K562 (cell line): ENCODE measurements around the gene CD40. TPM values are rescaled to one million over a fixed set of nuclear protein-coding genes. Genes with fewer than 3 reads are reported as not detected.

Experiments used
- ATAC-seq: fragments of 200-7000 bp; cut with Tn5 transposase; 3 replicates; pipeline ENCODE4 v1.9.1; 2020; ENCODE audit warnings: moderate library complexity
- BruUV-seq: library from RNA; stranded (reverse); fragments of 400-500 nt; replicated peaks from 2 replicates; lab custom pipeline; 2021; lab: Mats Ljungman, UMichigan
- CTCF ChIA-PET: fragments of 300-600 bp; formaldehyde crosslinking; extraction: SDS; loops from one replicate; lab custom pipeline; 2021; ENCODE audit warnings: low intra/inter-chr PET ratio; lab: Yijun Ruan, JAX
- POLR2A ChIA-PET: fragments of 300-600, 350-650 bp; sonication (Branson Sonifier 250); formaldehyde crosslinking; extraction: SDS; loops from one replicate; lab custom pipeline; 2021; ENCODE audit warnings: antibody characterized with exemption, inconsistent platforms; lab: Yijun Ruan, JAX
- DNase-seq, 4 experiments: peaks; one replicate each; pipeline versions ENCODE4 v3.0.0 to v3.0.0-alpha.2; 2011 to 2018; ENCODE audit warnings: low spot score in 3 of 4, mixed read lengths in 3 of 4; ENCODE audit errors: extremely low read depth in 1 of 4
- FAIRE-seq: peaks from 2 replicates; lab custom pipeline; 2011; peaks lifted over from hg19 to GRCh38; lab: Jason Lieb, UNC
- H2AFZ ChIP-seq: 2 replicates; pipeline ENCODE4 v1.6.0; 2011; ENCODE audit warnings: low read depth, low read length, control low read depth, inconsistent platforms
- H3K27ac ChIP-seq: fragments of 200-600 bp; 3 replicates; pipeline ENCODE4 v1.8.0; 2011; ENCODE audit warnings: low read depth, mild to moderate bottlenecking, control low read depth, inconsistent platforms, low read length, moderate library complexity, mixed read lengths; ENCODE audit errors: extremely low read depth
- H3K27me3 ChIP-seq, 2 experiments: fragments of 300-600 bp in 1 of 2; 2 replicates in 1 of 2; 3 replicates in 1 of 2; pipeline versions ENCODE4 v1.6.0 to v1.8.0; 2011; ENCODE audit warnings: inconsistent platforms in 2 of 2, low read length in 2 of 2, mild to moderate bottlenecking in 1 of 2, mixed read lengths in 1 of 2, moderate library complexity in 1 of 2; ENCODE audit not compliant: control insufficient read depth in 2 of 2, insufficient read depth in 2 of 2
- H3K36me3 ChIP-seq: fragments of 300-600 bp; 3 replicates; pipeline ENCODE4 v1.8.0; 2011; ENCODE audit warnings: mild to moderate bottlenecking, low read length, inconsistent platforms; ENCODE audit not compliant: control insufficient read depth, insufficient read depth
- H3K4me1 ChIP-seq, 2 experiments: fragments of 200-600 bp in 1 of 2; replicated peaks in 1 of 2; 2 replicates in 1 of 2; 3 replicates in 1 of 2; pipeline versions ENCODE4 v1.5.1 to v1.8.0; 2011; ENCODE audit warnings: inconsistent platforms in 2 of 2, low read length in 2 of 2, mild to moderate bottlenecking in 1 of 2, mixed read lengths in 1 of 2, moderate library complexity in 1 of 2; ENCODE audit not compliant: control insufficient read depth in 2 of 2, insufficient read depth in 2 of 2
- H3K4me2 ChIP-seq: 2 replicates; pipeline ENCODE4 v1.6.1; 2011; ENCODE audit warnings: low read length, control low read depth, inconsistent platforms, mixed read lengths; ENCODE audit not compliant: insufficient read depth
- H3K4me3 ChIP-seq: fragments of 200-600 bp; sonication (generic), shearing (Covaris generic); 2 replicates; pipeline ENCODE4 v1.5.1; 2016; ENCODE audit warnings: control low read depth, inconsistent platforms
- H3K79me2 ChIP-seq: fragments of 200-600 bp; 3 replicates; pipeline ENCODE4 v1.8.0; 2011; ENCODE audit warnings: low read length, inconsistent platforms; ENCODE audit not compliant: control insufficient read depth, insufficient read depth
- H3K9ac ChIP-seq, 2 experiments: 2 replicates each; pipeline versions ENCODE4 v1.6.0 to v1.6.1; 2011; ENCODE audit warnings: low read depth in 2 of 2, low read length in 2 of 2, control low read depth in 1 of 2, inconsistent platforms in 1 of 2, mild to moderate bottlenecking in 1 of 2, mixed read lengths in 1 of 2; ENCODE audit not compliant: insufficient read depth in 1 of 2
- H3K9me1 ChIP-seq: one replicate; pipeline ENCODE4 v1.6.0; 2011; ENCODE audit warnings: inconsistent platforms, mild to moderate bottlenecking, low read length, moderate library complexity; ENCODE audit not compliant: control insufficient read depth, insufficient read depth
- H3K9me3 ChIP-seq: replicated peaks from 2 replicates; pipeline ENCODE4 v1.5.1; 2011; ENCODE audit warnings: low read depth, low read length, inconsistent platforms; ENCODE audit not compliant: control insufficient read depth, insufficient read depth
- H4K20me1 ChIP-seq: replicated peaks from 2 replicates; pipeline ENCODE4 v1.6.1; 2011; ENCODE audit warnings: low read length, inconsistent platforms, mixed read lengths; ENCODE audit not compliant: control insufficient read depth, insufficient read depth
- BCOR ChIP-seq: fragments of 450-650 bp; IDR thresholded peaks from 2 replicates; pipeline ENCODE4 v1.6.1; 2016
- NRF1 ChIP-seq, 2 experiments: fragments of 450-650 bp; IDR thresholded peaks in 1 of 2; conservative IDR thresholded peaks in 1 of 2; 2 replicates each; pipeline ENCODE4 v1.6.1; 2014; ENCODE audit warnings: mild to moderate bottlenecking in 2 of 2
- ZKSCAN1 ChIP-seq: fragments of 150-350 bp; IDR thresholded peaks from 2 replicates; pipeline ENCODE4 v1.6.1; 2016; ENCODE audit warnings: low read depth, low read length
- ZNF561 ChIP-seq: fragments of 450-650 bp; formaldehyde crosslinking; conservative IDR thresholded peaks from 2 replicates; pipeline ENCODE4 v1.4.0; 2020; ENCODE audit warnings: mild to moderate bottlenecking, moderate library complexity
- ZNF717 ChIP-seq: fragments of 250-450 bp; sonication (Bioruptor Pico); IDR thresholded peaks from 2 replicates; pipeline ENCODE4 v1.5.0; 2021
- WGBS: fragments of 100-300 bp; shearing (Covaris generic); methylation state at CpG from one replicate; pipeline ENCODE4 v1.1.6; 2016; ENCODE audit warnings: low coverage, mixed read lengths; ENCODE audit not compliant: insufficient coverage; ENCODE audit errors: missing lambda C conversion rate; 5-methylcytosine and 5-hydroxymethylcytosine counted together
- in situ Hi-C: fragments of 300-500 bp; cut with MboI; formaldehyde crosslinking; loops from 4 replicates; pipeline ENCODE4 v1.15.0; 2018; ENCODE audit warnings: inconsistent platforms, mixed read lengths
- intact Hi-C: fragments of 100-400 bp; cut with micrococcal nuclease; formaldehyde crosslinking; loops from 2 replicates; pipeline ENCODE4 v1.14.2; 2022
- polyA plus RNA-seq, 8 experiments: library from polyadenylated mRNA; depleted of rRNA in 4 of 8; stranded (reverse) in 5 of 8; unstranded in 3 of 8; fragments of >200 nt; fragmentation: Nextera tagmentation in 2 of 8; fragmentation: Illumina TruSeq in 1 of 8; extraction: Ambion mirVana in 2 of 8; extraction: Trizol in 1 of 8; gene quantifications; 2 replicates each; pipeline versions ENCODE4 v1.2.1 to v1.2.3, GENCODE V29; 2011 to 2014; ENCODE audit warnings: inconsistent platforms in 1 of 8, missing spikeins in 1 of 8
- total RNA-seq, 7 experiments: library from RNA; depleted of rRNA in 6 of 7; stranded (reverse); fragments of >200 nt in 6 of 7; fragmentation: Illumina TruSeq in 2 of 7; extraction: Trizol in 2 of 7; gene quantifications; 2 replicates each; pipeline versions ENCODE4 v1.2.1 to v1.2.3, GENCODE V29; 2011 to 2021; ENCODE audit warnings: low replicate concordance in 1 of 7

The CD40 gene
- total and polyA plus RNA-seq, 9 of the 15 experiments (the other 6 are each of a cell fraction or from before 2014, with no cell fraction given) = 0.76 to 3.7 (median 1.6) TPM

- ChIA-PET POLR2A (interaction anchor here (0.6 to 1.1 kb wide), 2 partner anchors 8 to 73 kb away, joined by 3 to 4 read pairs; no protein-coding TSS in a partner anchor), CTCF (no interaction called here)
- Histone ChIP-seq H3K9ac (no peak overlapping the region), H3K4me1 (peaks cover 12 to 30% of the 10 kb centered on the region in 2 experiments), H4K20me1 (peaks cover 30% of the 10 kb centered on the region), H3K4me2 (no peak overlapping the region; the same call in 1 of the 2 replicates), H3K79me2 (peaks cover 93% of the 10 kb centered on the region), H3K9me3 (no peaks in the 10 kb centered on the region), H3K4me3 (no peak overlapping the region), H3K27me3 (no peaks in the 10 kb centered on the region), H3K9me1 (no peaks in the 10 kb centered on the region), H3K27ac (no peak overlapping the region), H2AFZ (no peak overlapping the region), H3K36me3 (peaks cover 2% of the 10 kb centered on the region; the same call in 1 of the 3 replicates)
- no peak for TF ChIP-seq BCOR
- no peak for TF ChIP-seq NRF1 (conservative IDR thresholded peaks at IDR 0.05 in 1 of 2, IDR thresholded peaks at IDR 0.05 in 1 of 2)
- TF ChIP-seq ZNF561 (CRISPR knock-in tag) = no peak
- TF ChIP-seq ZKSCAN1 = peak; percentile 58; the same call in 1 of the 2 replicates
- no peak for TF ChIP-seq ZNF717 (CRISPR knock-in tag)
- no peak for ATAC-seq
- intact Hi-C loops (loop anchor here (5.0 kb wide), 1 partner anchor 112 kb away; the partner anchor contains the start of gene ZNF335), in situ Hi-C loops (no loop called here)
- DNase-seq = no peak
- no TSS peak for BruUV-seq
- FAIRE-seq = no peak
- WGBS = 34% methylated on average over 3 of the region's 3 CpGs
These were observed 33.3 kb upstream of the CD40 start for GRCh38 chr20:46084805-46085178.
